GM19372 (cell line): ENCODE results near the gene RMND5A.

Experiments
- ATAC-seq: cut with Tn5 transposase; IDR thresholded peaks from one replicate; pipeline ENCODE4 v1.9.1; 2021; ENCODE audit warnings: mild to moderate bottlenecking, low read depth, moderate library complexity; ENCODE audit not compliant: unreplicated experiment

Gene RMND5A

DNA sequence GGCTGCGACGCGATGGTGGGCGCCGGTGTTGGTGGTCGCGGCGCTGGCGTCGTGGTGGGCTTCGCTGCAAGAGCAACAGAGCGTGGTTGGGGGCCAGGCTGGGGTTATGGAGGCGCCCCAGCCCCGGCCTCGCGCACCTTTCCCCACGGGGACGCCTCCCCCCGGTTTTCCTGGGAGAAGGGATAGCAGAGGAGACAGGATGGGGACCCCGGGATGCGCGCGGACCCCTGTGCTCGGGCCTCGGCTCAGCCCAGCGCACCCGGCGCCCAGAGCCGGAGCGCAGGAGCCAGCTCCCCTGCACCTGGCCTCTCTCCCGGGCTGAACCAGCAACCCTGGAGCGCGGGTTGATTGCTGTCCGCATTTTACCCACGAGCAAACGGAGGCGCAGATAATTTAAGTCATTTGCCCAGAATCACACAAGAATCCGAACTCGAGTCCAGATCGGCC, 69.6 kb downstream of the RMND5A start:
- no peak for ATAC-seq

DNA sequence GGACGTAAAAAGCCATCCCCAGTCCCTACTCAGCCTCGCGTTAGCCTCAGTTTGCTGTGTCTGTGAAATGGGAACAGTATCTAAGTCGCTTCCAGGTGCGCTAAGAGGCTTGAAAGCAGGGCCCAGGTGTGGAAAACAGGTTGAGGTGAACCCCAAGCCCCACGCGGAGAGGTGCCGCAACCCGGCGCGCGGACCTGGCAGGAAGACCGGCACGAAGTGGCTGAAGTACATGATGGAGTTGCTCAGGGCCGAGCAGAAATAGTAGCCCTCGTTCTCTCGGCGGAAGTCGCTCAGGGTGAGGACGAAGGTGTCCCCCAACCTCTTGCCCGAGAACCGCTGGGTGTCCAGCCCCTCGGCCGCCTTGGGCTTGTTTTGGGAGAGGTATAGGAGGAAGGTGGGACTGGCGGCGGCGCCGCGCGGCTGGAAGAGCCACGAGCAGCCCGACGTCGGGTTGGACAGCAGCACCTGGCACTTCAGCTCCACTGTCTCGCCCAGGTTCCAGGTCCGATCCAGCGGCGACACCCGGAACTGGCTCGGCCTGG, 70.1 kb downstream of the RMND5A start:
- ATAC-seq = no peak

DNA sequence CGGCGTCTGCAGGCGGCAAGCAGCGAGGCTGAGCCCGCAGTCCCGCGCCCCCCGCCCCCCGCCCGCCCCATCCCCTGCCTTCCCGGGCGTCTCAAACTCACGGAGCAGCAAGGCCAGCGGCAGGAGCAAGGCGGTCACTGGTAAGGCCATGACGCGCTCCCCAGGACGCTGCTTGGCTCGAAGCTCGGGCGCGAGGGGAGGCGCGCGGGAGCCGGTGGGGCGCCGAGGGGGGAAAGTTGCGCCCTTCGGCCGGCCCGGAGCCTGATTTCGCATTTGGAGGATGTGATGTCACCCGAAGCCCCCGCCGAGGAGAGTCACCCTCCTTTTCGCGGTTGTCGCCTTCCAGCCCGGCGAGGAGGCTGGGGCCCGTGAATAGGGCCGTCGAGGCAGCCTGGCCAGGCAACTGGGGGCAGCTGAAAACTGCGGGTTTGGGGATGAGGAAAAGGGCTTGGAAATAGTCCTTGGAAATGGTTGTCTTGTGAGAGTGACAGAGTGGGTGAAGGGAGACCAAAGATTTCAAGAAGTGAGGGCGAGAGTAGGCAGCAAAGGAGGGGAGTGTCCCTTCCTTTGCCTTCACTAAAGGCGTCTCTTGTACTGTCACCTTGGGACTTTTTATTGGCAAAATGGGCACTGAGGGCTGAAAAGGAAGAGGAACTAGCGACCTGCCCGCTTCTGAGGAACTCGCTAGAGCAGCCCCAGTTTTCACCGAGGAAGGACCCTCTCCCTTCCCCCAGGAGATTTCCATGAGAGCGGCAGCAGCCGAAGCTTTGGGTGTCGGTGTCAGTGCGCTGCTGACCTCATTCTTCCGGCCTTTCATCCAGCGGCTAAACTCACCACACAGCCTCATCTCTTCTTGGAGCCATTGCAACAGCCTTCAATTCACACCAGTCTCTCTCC, 70.8 kb downstream of the RMND5A start, which contains the start of gene CD8A:
Gene CD8A, minus strand, starts transcription at position 238 of the 897 bp plus-strand sequence. Its CDS starts 88 bp downstream, at position 150.
- no peak for ATAC-seq

DNA sequence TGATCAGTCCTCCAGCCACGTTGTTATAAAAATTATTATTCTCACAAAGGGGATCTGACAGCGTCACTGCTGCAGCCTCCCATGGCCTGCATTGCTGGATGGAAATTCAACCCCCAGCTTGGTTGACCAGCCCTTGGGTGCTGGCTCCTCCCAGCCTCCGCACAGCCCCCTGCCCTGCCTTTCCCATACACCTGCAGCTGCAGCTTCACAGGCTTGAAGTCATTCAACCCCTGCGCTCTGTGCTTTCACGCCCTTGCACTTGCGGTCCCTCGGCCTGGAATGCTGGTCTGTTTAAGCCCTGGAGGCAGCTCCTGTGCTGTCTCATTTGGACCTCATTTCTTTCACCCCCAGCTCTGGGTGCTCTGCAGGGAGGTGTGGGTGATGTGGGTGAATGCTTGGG, 71.5 kb downstream of the RMND5A start:
- ATAC-seq = no peak

DNA sequence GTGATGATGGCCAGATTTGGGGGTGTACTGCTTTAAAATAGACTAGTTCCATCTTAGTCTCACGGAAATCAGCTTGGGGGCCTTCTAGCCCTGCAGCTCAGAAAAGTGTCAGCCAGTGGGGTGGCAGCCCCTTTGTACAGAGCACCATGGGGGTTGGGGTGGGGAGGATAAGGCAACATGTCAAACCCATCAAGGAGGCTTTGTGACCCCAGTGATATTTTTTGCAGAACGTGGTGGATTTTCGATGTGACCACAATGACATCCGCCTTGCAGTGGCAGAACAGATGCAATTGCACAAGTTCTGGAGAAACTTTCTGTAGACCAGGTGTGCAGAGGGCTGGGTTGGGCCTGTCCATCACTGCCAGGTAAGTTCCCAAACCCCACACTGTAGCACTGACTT, 73.7 kb downstream of the RMND5A start:
- no peak for ATAC-seq

DNA sequence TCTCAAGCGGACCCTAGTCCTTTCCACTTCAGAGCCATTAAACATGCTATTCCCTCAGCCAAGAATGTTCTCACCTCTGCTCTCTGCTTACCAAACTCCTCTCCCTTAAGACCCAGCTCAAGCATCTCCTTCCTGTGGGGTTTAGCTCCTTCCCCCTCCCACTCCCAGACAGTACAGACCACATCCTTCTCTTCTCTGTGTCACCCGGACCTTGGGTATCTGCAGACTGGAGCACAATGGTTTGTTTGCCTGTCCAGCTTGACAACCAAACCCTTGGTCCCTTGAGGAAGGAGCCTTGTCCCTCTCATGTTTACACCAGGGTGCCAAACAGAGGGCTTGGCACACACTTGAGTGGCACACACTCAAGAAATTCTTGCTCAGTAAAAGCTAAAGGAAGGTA, 74.8 kb downstream of the RMND5A start:
- ATAC-seq = no peak

DNA sequence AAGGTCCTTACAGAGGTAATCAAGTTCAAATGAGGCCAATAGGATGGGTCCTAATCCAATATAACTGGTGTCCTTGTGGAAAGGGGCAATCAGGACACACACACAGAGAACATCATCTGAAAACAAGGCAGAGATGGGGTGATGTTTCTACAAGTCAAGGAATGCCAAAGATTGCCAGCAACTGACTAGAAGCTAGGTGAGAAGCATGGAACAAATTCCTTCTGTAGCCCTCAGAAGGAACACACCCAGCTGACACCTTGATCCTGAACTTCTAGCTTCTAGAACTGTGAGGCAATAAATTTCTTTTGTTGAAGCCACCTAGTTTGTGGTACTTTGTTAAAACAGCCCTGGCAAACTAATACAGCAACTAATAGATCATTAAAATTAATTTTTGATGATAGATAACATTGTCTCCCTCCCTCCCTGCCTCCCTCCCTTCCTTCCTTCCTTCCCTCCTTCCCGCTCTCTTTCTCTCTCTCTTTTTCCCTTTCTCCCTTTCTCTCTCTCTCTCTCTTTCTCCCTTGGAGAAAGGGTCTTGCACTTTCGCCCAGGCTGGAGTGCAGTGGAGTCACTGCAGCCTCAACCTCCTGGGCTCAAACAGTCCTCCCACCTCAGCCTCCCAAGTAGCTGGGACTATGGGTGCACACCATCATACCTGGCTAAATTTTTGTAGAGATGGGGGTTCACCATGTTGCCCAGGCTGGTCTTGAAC, 80.9 kb downstream of the RMND5A start:
- no peak for ATAC-seq

DNA sequence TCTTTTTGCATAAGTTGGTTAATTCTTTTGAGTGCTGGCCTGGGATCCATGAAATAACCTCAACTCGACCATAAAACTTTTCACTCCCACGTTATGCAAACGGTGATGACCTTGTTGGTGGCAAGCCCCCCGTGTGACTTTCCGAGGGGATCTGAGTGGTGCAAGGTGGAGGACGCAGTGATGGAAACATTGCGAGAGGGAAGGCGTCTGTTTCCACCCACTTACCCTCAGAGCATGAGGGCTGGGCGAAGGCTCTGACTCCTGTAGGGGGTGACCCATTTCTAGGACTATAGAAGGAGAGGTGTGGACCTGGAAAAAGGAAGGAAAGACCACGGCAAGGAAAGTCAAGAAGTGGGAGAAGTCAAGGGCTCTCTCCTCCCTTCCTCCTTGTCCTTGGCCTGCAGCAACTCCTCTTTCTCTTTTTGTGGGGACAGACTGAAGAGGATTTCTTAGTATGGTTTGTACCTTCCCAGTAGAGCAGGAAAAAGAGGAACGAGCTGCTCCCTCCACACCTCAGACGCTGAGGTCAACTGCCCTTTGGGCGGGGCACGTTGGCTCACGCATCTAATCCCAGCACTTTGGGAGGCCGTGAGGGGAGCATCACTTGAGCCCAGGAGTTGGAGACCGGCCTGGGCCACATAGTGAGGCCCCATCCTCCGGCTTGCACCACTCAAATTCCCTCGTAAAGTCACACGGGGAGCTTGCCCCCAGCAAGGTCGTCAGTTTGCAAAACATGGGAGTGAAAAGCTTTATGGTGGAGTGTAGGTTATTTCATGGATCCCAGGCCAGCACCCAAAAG, 86.2 kb downstream of the RMND5A start:
- no peak for ATAC-seq

DNA sequence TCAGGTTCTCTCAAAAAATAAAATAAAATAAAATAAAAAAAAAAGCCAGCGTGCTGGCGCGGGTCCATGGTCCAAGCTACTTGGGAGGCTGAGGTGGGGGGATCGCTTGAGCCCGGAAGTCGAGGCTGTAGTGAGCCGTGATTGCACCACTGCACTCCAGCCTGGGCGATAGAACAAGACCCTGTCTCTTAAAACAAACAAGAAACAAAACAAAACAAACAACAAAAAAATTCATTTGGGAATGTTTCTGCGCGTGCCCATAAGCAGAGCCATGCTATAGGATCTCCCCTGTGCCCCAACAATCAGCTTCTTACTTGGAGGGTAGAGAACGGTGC, 87.0 kb downstream of the RMND5A start:
- ATAC-seq = no peak

DNA sequence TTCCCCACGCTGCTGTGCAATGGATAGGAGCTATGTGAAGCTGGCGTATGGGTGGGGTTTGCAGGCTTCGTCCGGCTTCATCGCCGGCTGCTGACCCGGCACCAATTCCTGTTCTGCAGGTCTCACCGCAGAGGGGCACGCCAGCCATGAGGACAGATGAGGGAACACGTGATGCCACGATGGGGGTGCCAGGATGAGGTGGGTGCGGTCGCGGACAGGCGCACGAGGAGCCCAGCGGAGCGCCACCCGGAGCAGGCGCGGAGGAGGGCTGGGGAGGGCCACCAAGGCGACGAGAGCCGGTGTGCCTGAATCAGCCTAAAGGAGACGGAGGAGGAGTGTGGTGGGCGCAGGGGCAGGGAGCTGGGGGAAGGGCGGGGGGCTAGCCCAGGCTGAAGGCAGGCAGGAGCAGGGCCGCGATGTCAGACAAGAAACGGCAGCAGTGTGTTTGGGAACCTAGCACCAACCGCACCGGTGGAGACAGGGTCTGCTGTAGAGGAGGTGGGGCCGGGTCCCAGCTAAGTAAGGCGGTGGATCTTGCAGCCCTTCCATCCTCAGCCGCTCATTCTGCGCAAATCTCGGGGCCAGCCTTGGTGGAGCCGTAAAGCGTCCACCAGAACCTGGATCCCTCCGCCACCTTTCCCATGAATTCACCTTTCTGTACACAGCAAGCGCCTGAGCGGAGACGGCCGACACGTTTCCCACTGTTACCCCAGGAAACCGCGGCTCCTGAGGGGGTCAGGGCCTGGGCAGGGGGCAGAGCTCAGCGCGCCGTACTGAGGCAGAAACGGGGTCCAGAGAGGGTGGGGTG, 87.6 kb downstream of the RMND5A start:
- no peak for ATAC-seq

DNA sequence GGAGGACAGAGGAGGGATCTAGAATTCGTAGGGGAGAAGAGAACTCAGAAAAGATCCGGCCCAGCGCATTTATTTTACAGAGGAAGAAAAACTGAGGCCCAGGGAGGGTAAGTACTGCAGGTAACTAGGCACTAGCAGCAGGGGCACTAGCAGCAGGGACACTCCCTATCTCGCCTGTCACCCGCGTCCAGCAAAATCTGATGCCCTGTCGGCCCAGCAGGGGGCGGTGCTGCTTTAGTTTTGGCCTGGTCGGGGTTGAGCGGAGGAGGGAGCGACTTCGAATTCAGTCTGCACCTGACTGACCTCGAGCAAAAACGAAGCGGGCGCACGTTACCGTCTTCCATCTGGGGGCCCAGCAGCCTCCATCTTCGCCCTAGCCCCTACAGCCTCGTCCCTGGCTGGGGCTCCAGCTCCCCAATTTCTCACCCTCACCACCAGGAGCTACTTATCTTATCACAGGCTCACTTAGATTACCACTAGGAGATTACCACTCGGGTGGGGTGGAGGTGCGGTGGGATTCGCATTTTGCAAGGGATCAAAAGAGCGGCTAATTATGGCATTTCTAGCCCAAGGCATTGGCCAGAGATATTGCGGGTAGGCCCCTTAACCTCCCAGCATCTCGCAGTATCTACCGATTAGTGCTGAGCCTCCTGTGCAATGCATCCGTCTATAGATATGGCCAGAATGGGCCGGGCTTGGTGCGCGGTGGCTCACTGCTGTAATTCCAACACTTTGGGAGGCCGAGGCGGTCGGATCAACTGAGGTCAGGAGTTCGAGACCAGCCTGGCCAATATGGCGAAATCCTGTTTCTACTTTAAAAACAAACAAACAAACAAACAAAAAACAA, 88.4 kb downstream of the RMND5A start:
- ATAC-seq = peak; percentile 95

DNA sequence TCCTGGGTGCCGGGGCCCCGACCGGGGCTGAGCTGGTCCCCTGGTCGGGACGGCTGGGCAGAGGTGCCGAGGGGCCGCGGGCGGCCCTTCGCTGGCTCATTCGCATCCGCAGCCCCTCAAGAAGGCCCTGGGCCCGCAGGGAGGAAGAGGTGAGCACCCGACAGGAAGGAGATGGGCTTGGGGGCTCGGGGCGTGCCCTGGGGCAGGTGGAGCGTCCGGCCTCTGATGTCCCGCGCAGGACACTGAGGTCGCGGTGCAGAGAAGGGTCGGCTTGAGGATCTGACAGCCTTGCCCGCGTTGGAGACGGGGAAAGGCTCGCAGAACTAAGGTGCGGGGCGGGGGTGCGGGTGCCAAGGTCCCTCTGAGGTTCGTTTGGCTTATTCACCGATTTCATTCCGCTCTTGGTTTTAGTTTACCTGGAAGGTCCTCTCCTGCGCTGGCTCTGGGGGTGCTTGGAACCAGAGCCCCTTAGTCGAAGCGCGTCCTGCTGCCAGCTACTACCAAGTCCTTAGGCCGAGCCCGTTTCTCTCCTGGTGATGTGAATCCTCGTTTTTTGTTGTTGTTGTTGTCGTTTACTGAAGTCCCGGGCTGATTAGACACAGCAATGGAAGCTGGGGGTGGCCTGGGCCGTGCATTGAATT, 89.5 kb downstream of the RMND5A start:
- ATAC-seq = no peak

DNA sequence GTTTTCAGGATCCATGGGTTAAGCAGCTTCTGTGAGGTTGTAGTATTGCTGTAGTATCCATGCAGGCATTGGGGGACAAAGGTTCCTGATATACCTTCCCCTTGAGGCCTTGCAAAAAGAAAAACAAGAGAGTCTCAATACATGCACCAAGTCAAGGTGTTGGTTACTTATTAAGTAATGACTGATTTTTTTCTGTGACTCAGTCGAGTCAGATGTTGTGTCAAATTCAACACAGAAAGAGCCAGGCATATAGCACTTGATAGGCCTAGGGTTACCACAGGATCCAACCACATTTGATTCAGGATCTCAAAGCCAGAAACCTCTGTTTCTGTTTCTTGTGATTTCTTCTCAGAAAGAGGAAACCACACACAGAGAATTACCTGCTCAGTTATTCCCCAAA, 95.5 kb downstream of the RMND5A start:
- no peak for ATAC-seq

DNA sequence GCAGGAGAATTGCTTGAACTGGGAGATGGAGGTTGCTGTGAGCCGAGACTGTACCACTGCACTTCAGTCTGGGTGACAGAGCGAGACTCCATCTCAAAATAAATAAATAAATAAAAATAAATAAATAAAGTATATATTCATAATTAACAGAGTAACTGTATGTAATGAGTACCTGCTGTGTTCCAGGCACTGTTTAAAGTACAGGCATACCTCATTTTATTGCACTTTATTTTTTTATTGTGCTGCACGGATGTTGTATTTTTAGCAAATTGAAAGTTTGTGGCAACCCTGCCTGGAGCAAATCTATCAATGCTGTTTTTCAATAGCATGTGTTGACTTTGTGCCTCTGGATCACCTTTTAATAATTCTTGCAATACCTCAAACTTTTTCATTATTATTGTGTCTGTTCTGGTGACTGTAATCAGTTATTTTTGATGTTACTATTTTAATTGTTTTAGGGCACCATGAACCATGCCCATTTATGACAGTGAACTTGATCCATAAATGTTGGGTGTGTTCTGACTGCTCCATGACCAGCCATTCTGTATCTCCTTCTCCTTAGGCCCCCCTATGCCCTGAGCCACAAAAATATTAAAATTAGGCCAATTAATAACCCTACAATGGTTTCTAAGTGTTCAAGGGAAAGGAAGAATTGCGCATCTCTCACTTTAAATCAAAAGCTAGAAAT, 98.2 kb downstream of the RMND5A start:
- ATAC-seq = no peak

DNA sequence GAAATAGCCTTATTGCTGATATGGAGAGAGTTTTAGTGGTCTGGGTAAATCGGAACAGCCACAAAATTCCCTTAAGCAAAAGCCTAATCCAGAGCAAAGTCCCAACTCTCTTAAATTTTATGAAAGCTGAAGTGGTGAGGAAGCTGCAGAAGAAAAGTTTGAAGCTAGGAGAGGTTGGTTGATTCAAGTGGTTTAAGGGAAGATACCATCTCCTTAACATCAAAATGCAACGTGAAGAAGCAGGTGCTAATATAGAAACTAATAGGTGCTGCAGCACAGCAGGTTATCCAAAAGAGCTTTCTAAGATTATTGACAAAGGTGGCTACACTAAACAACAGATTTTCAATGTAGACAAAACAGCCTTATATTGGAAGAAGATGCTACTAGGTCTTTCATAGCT, 98.9 kb downstream of the RMND5A start:
- no peak for ATAC-seq

DNA sequence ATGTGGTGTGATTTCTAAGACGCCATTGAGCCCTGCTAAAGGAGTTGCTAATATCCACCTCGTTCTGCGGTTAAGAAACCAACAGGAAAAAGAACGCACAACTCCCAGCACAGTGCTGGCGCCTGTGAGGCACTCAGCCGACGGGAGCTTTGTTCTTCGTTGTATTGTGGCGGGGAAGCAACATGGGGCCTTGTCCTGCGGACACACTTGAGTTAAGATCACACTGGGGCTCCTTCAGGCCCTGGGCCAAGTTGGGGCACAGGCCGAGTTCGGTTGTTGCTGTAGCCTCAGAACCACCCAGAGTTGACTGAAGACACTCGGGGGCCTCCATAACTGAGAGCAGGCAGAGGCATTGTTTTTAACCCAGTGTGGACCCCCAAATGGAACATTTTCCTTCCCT, 101.2 kb downstream of the RMND5A start:
- ATAC-seq = no peak

DNA sequence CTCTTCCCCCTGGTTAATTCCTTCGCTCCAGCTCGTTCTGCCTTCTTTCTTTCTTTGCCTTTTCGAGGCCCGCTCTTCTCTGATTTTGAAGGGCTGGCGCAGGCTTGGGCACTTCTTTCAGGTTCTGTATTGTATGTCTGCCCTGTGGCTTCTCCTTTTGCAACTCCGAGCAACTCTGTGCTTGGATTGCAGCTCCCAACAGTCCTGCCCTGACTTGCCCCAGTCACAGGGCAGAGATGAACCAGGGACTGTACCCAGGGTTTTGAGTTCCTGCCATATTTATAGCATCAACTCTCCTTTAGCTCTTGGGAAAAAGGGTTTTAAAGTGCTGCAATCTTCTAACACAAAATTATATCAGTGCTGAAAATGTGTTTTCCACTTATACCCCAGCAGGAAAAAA, 101.8 kb downstream of the RMND5A start:
- ATAC-seq = no peak
